Mucosa of descending colon (tissue), 3 donors: ENCODE results near the gene TTC39B. TPM values are rescaled to one million over a fixed set of nuclear protein-coding genes. Genes with fewer than 3 reads are reported as not detected.
A peak's percentile ranks its signal among the peaks of the same experiment; 100 is the strongest.

ENCODE experiments used
- ATAC-seq: fragments of 200-7000 bp; cut with Tn5 transposase; one replicate; pipeline ENCODE4 v1.9.1; 2020; ENCODE audit warnings: mild to moderate bottlenecking, moderate library complexity
- DNase-seq, 3 donors: peaks; one replicate each; pipeline ENCODE4 v3.0.0-alpha.2; 2020
- H3K36me3 ChIP-seq: fragments of 200-600 bp; one replicate; pipeline ENCODE4 v1.8.0; 2021; ENCODE audit warnings: low read depth, mild to moderate bottlenecking
- H3K4me1 ChIP-seq: fragments of 200-600 bp; one replicate; pipeline ENCODE4 v1.8.0; 2021; ENCODE audit warnings: low read depth, mild to moderate bottlenecking
- H3K4me3 ChIP-seq: fragments of 200-600 bp; one replicate; pipeline ENCODE4 v1.8.0; 2021; ENCODE audit warnings: mild to moderate bottlenecking
- H3K9me3 ChIP-seq: fragments of 200-600 bp; one replicate; pipeline ENCODE4 v1.8.0; 2021; ENCODE audit warnings: mild to moderate bottlenecking
- intact Hi-C, 2 donors: fragments of 100-400 bp; cut with DNase I in 1 of 2; cut with micrococcal nuclease in 1 of 2; formaldehyde crosslinking; loops; one replicate each; pipeline versions ENCODE4 v1.11.0 to v1.11.1; 2022; cut with DNase I, micrococcal nuclease
- total RNA-seq, 3 donors: library from RNA; stranded (reverse); fragmentation: NEBNext Ultra II Directional in 2 of 3; extraction: Animal tissue kit (Norgen Biotek cat#: 25700) in 2 of 3; gene quantifications; one replicate each; pipeline versions ENCODE4 v1.2.1 to v1.2.4, GENCODE V29; 2021 to 2023
- TF ChIP-seq, protein P1 (sequence below): fragments of 200-600 bp; IDR thresholded peaks from one replicate; pipeline ENCODE4 v1.8.0; 2022; ENCODE audit warnings: antibody characterized with exemption, mild to moderate bottlenecking
- donor health status: DM: no; HTN: no; CAD: no; lungs with moderate emphysema.
- donor health status: DM: no; HTN: no; CAD: no.
- donor health status: DM: no; HTN: yes; CAD: no.

Gene TTC39B
- total RNA-seq, 3 donors from 2014 or later, result 36.9 to 48.0 (median 43.8) TPM

- intact Hi-C loops, result loop anchor here in 1 of 2 donors (10.0 kb wide), 1 partner anchor 75 kb away; no protein-coding TSS in a partner anchor
- DNase-seq (peak in 1 of 3 donors; percentile 69), ATAC-seq (peak; percentile 88)
- Histone ChIP-seq H3K9me3 (no peaks in the 10 kb centered on the region), H3K4me3 (no peak overlapping the region), H3K36me3 (no peaks in the 10 kb centered on the region), H3K4me1 (peaks cover 6% of the 10 kb centered on the region)
- TF ChIP-seq, protein P1, sequence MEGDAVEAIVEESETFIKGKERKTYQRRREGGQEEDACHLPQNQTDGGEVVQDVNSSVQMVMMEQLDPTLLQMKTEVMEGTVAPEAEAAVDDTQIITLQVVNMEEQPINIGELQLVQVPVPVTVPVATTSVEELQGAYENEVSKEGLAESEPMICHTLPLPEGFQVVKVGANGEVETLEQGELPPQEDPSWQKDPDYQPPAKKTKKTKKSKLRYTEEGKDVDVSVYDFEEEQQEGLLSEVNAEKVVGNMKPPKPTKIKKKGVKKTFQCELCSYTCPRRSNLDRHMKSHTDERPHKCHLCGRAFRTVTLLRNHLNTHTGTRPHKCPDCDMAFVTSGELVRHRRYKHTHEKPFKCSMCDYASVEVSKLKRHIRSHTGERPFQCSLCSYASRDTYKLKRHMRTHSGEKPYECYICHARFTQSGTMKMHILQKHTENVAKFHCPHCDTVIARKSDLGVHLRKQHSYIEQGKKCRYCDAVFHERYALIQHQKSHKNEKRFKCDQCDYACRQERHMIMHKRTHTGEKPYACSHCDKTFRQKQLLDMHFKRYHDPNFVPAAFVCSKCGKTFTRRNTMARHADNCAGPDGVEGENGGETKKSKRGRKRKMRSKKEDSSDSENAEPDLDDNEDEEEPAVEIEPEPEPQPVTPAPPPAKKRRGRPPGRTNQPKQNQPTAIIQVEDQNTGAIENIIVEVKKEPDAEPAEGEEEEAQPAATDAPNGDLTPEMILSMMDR, result no peak
Observed at GRCh38 chr9:15349892-15350761, 43.1 kb upstream of the TTC39B start.

DNA sequence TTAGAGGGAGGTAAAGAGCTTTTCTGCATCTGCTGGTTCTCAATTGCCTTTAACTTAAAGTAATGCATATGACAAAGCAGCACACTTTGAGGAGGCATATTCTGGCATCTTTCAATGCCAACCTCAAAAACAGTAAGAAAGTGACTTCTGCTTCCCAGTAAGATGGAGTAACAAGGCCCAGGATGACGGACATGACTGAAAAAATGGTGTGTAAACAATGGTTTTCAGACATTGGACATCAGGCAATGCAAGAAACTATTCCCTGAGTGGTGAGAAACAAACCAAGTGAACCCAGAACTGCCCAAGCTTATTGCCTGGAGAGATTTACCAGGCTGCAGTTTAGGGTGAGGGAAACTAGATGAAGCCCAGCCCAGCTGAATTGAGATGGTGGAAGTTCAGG, 39.8 kb upstream of the TTC39B start:
- H3K9me3 ChIP-seq, result no peaks in the 10 kb centered on the region
- intact Hi-C loops, result no loop called here
- DNase-seq (no peak), ATAC-seq (no peak)
- no peak overlapping the region for H3K4me3 ChIP-seq
- peaks cover 6% of the 10 kb centered on the region for H3K4me1 ChIP-seq
- H3K36me3 ChIP-seq, result no peaks in the 10 kb centered on the region
- TF ChIP-seq, protein P1, result no peak

DNA sequence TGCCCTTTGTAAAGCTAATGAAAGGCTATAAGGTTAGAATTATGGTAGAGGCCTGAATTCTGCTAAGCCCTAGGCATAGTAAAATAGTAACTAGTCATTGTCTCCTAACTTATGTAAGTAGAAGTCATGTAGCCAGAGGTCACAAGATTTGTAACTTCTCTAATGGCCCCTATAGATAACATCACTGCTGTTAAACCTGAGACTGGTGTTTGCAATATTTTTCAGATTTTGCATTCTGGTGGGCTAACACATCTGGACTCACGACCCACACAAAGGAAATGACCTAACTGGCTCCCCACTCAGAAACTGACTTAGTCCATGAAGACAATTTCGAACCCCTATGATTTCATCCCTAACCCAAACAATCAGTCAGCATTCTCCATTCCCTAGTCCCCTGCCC, 37.2 kb upstream of the TTC39B start:
- Histone ChIP-seq H3K9me3 (no peaks in the 10 kb centered on the region), H3K4me3 (no peak overlapping the region), H3K4me1 (no peaks in the 10 kb centered on the region), H3K36me3 (no peaks in the 10 kb centered on the region)
- DNase-seq (no peak), ATAC-seq (no peak)
- TF ChIP-seq, protein P1, result no peak
- intact Hi-C loops, result no loop called here

DNA sequence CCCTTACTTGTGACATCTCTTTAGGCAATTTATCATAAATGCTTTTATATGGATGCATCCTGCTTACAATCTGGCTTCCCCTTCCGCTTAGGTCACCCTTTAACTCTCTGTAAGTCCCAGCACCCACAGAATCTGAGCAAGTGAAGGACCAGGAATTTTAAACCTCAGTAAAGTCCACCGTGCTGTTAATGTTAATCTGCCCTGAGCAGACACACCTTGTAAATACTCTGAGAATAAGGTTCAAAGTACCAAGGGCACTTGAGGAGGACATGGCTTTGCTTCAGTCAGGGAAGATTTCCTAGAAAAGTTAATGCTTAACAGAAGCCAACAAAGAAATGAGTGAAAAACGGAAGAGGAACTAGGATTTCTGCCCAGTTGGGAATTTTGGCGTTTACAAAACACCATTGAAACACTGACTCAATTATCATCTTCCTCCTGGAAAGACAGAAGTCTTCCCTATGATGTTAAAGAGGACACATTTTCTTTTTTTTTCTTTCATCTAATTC, 26.4 kb upstream of the TTC39B start:
- intact Hi-C loops, result no loop called here
- Histone ChIP-seq H3K9me3 (no peaks in the 10 kb centered on the region), H3K4me3 (no peak overlapping the region), H3K4me1 (peaks cover 11% of the 10 kb centered on the region), H3K36me3 (no peaks in the 10 kb centered on the region)
- ATAC-seq (peak; percentile 98), DNase-seq (peak in 1 of 3 donors; percentile 61)
- TF ChIP-seq, protein P1, result no peak

- TF ChIP-seq, protein P1, result no peak
- Histone ChIP-seq H3K4me3 (no peak overlapping the region), H3K36me3 (no peaks in the 10 kb centered on the region), H3K9me3 (no peaks in the 10 kb centered on the region), H3K4me1 (peaks cover 11% of the 10 kb centered on the region)
- intact Hi-C loops, result no loop called here
- ATAC-seq, result peak; percentile 62
- peak in 1 of 3 donors; percentile 35 for DNase-seq
Observed at GRCh38 chr9:15332939-15333338, 25.9 kb upstream of the TTC39B start.
